WTC11 (cell line): Measurements from ENCODE around the gene PHTF2.
"Not testable (repeated sequence)": the region's sequence is repeated elsewhere in the genome, so short reads cannot be mapped to it uniquely, and the experiment has no call there.

Source experiments
- GABPB1 ChIP-seq: sonication (generic); formaldehyde crosslinking; IDR thresholded peaks from 2 replicates; pipeline ENCODE4 v1.8.1; 2023; ENCODE audit warnings: mild to moderate bottlenecking, missing genetic modification reagents
- TF ChIP-seq, protein P1 (sequence below): fragments of 200-600 bp; IDR thresholded peaks from 2 replicates; pipeline ENCODE4 v1.8.0; 2022; ENCODE audit warnings: antibody characterized with exemption
- TF ChIP-seq, protein P2 (sequence below): sonication (generic); formaldehyde crosslinking; IDR thresholded peaks from 2 replicates; pipeline ENCODE4 v1.8.1; 2022; ENCODE audit warnings: missing genetic modification reagents, borderline replicate concordance

DNA sequence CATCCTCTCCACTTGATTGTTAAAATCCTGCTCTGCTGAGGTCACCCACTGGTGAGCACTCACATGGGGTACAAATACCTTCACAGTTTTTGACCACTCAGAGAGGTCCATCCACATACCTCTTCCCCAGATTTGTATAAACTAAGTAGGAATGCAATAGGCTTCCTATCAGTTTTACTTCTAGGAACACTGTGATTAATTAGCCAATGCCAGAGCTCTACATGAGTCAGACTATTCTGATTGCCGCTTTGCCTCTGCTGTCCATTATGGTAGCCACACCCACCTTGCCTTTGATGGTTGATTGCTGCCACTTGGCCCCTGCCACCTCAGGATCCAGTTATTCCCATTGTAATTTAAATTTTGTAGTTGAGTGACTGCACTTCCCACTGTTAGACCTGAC is 73.7 kb downstream of the PHTF2 start:
- TF ChIP-seq, protein P1, sequence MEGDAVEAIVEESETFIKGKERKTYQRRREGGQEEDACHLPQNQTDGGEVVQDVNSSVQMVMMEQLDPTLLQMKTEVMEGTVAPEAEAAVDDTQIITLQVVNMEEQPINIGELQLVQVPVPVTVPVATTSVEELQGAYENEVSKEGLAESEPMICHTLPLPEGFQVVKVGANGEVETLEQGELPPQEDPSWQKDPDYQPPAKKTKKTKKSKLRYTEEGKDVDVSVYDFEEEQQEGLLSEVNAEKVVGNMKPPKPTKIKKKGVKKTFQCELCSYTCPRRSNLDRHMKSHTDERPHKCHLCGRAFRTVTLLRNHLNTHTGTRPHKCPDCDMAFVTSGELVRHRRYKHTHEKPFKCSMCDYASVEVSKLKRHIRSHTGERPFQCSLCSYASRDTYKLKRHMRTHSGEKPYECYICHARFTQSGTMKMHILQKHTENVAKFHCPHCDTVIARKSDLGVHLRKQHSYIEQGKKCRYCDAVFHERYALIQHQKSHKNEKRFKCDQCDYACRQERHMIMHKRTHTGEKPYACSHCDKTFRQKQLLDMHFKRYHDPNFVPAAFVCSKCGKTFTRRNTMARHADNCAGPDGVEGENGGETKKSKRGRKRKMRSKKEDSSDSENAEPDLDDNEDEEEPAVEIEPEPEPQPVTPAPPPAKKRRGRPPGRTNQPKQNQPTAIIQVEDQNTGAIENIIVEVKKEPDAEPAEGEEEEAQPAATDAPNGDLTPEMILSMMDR: not testable (repeated sequence)
- TF ChIP-seq GABPB1 (CRISPR knock-in tag): not testable (repeated sequence)
- TF ChIP-seq, protein P2, sequence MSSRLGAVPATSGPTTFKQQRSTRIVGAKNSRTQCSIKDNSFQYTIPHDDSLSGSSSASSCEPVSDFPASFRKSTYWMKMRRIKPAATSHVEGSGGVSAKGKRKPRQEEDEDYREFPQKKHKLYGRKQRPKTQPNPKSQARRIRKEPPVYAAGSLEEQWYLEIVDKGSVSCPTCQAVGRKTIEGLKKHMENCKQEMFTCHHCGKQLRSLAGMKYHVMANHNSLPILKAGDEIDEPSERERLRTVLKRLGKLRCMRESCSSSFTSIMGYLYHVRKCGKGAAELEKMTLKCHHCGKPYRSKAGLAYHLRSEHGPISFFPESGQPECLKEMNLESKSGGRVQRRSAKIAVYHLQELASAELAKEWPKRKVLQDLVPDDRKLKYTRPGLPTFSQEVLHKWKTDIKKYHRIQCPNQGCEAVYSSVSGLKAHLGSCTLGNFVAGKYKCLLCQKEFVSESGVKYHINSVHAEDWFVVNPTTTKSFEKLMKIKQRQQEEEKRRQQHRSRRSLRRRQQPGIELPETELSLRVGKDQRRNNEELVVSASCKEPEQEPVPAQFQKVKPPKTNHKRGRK: not testable (repeated sequence)
